Measurements from ENCODE around the gene PSMB10.

PSMB10 gene

DNA sequence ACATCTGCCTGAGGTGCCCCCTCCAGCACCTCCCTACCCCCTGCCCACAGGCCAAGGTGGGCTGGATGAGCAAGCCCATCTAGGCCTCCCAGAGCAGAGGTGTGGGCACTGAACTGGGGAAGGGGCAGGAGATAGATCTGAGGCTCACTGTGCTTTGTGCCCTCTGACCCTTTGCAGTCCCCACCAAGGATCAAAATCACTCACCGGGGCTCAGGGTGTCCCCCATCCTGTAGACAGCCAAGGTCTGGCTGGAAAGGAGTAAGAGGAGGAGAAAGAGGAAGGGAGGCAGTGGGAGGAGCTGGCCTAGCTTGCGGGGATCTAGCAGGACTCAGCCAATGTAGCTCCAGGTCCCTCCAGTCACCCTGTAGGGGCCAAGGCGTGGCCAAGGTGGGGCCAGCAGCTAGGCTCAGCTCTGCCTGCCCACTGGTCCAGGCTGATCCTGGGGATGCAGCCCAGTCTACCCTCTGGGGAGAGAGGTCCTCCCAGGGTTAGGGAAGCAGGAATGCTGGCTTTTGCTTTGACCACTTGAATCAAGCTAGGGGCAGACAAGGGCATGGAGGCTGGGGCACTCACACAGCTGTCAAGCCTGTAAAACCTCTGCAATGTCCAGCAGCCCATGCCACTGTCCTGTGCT, 30.0 kb upstream of the PSMB10 start:
- H3K4me3 ChIP-seq (ENCODE audit: low read depth, low read length), result peak overlapping the region; percentile 99
- TF ChIP-seq, protein P1, sequence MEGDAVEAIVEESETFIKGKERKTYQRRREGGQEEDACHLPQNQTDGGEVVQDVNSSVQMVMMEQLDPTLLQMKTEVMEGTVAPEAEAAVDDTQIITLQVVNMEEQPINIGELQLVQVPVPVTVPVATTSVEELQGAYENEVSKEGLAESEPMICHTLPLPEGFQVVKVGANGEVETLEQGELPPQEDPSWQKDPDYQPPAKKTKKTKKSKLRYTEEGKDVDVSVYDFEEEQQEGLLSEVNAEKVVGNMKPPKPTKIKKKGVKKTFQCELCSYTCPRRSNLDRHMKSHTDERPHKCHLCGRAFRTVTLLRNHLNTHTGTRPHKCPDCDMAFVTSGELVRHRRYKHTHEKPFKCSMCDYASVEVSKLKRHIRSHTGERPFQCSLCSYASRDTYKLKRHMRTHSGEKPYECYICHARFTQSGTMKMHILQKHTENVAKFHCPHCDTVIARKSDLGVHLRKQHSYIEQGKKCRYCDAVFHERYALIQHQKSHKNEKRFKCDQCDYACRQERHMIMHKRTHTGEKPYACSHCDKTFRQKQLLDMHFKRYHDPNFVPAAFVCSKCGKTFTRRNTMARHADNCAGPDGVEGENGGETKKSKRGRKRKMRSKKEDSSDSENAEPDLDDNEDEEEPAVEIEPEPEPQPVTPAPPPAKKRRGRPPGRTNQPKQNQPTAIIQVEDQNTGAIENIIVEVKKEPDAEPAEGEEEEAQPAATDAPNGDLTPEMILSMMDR (IDR thresholded peaks at IDR 0.05; ENCODE audit: low read depth, low read length), result no peak

DNA sequence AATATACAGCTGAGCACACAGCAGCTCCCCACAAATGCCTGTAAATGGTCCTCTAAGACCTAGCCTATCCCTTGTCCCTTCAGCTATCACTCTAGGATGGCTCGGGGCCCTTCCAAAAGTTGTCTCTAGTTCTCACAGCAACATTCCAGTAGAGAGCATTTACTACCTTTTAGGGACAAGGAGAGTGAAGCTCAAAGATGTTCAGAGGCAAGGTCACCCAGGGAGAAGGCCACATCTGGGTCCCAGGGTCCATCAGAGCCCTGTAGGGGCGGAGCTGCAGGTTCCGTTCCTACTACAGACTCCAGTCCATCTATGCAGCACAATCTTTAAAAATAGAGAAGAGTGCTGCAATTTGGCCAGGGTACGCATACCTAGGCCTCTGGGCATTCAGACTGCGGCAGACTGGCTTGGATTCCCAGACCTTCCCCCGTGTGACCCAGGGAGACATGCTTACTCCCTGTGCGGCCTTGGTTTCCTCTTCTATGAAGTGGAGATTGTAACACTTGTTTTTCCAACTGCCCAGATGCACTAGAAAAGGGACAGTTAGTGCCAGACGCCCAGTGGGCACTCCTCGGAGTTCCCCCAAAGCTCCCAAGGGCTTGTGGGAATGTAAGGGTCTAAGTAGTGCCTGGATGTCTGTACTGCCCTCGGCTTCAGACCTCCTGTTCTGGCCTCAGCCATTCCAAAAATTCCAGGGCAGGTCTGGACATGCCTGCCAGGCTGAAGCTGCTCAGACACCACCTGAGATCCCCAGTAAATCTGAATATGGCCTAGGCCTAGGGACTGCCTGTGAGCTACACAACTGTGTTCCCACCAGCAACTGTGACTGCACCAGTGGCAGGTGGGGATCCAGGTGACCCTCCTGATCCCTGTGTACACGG, 29.3 kb upstream of the PSMB10 start:
- H3K4me3 ChIP-seq (ENCODE audit: low read depth, low read length), result peak overlapping the region; percentile 99
- TF ChIP-seq, protein P1 (IDR thresholded peaks at IDR 0.05; ENCODE audit: low read depth, low read length), result no peak

DNA sequence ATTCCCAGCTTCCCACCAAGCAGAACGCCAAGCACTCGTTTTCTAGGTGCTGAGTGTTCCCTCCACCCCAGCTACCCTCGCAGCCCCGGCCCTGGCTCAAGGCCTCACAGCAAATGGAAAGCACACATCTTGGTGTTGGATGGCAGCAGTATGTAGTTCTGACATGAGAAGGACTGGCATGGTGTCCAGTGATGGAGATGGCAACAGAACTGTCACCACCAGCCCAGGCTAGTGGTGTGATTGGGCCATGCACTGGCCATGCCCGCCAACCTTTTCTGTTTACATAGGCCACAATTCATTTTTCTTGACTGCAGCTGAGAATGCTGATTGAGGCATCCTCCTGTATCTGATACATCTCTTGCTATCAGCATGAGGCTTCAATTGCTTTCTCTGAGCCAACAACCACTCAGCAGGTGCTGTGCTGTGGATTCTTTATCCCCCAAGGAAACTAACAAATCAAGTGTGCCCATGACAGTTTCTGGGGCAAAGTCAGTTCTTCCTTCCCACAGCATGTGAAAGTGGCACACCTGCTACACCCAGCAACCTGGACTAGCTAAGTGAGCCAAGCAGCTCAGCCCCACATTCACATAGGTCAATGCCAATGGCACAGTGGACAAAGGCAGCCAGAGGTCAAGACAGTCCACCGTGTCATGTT, 28.0 kb upstream of the PSMB10 start:
- TF ChIP-seq, protein P1 (IDR thresholded peaks at IDR 0.05; ENCODE audit: low read depth, low read length), result no peak
- no peak overlapping the region for H3K4me3 ChIP-seq (ENCODE audit: low read depth, low read length)

DNA sequence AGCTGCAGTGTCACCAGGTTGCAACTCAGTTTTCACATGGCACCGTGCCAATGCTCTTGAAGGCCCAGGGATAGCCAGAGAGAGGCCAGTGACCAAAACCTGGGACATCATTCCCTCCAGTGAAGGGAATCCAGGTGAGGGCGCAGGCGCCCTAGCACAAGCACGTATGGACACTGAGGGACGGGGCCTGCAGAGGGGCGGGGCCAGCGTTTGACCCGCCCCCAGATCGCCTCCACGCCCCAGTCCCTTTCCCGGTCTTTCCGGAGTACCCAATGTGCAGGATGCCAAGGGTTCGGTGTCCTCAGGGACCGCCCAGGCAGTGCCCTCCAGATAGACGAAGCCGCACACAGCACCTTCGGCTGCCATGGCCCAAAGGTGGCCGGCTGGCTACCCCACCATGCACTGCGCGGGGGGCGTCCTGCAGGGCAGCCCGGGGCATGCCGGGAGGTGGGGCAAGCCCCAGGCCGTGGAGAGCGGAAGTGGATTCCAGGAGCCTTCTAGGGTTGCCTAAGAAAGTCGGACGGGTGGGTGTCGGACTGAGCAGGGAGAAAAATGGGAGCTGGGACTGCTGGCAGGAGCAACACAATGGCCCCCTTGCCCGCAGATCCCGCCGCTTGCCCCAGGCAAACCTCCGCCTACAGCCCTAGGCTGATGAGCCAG, 27.1 kb upstream of the PSMB10 start:
- TF ChIP-seq, protein P1 (IDR thresholded peaks at IDR 0.05; ENCODE audit: low read depth, low read length), result no peak
- H3K4me3 ChIP-seq (ENCODE audit: low read depth, low read length), result no peak overlapping the region

DNA sequence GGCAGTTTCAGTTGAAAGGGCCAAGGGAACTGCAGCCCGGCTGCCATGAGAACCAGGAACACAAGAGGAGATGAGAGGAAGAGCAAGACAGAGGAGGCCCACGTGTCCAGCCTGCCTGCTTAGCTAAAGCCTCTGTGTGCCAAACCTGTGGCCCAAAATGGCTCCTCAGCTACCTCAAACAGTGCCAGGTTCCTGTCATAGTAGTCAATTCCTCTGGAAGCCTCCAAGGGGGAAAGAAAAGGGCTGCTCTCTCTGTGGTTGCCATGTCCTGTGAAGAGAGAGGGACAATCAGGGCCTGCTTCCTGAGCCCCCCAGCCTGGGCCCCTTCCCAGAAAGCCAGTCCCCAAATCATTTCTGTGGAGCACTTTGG, 26.6 kb upstream of the PSMB10 start:
- no peak overlapping the region for H3K4me3 ChIP-seq (ENCODE audit: low read depth, low read length)
- TF ChIP-seq, protein P1 (IDR thresholded peaks at IDR 0.05; ENCODE audit: low read depth, low read length), result no peak

DNA sequence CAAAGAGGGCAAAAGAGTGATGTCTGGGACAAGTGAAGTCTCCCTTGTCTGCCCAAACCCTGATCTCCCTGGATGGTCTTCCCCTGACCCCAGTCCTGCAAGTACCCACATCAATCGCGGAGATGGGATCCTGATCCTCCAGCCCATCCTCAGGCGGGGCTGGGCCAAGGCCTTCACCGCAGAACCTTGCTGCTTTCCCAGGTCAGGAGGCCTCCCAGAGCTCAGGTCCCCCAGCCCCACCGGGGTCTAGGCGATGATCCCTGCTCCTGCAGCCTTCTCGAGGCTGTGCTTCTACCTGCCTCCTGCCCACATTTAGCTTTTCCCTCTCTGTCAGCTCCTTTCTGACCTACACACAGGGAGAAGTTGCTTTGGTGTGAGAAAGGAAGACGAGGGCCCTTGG, 25.5 kb upstream of the PSMB10 start:
- no peak overlapping the region for H3K4me3 ChIP-seq (ENCODE audit: low read depth, low read length)
- TF ChIP-seq, protein P1 (IDR thresholded peaks at IDR 0.05; ENCODE audit: low read depth, low read length), result no peak
